Stimulated activated CD8-positive, alpha-beta memory T cell treated with anti-CD3 and anti-CD28 coated beads, Interleukin-7, amount 100 ng/mL, for 4 hours (primary cell): ENCODE measurements around the gene ZNF202.

Experiments used
- DNase-seq, 2 donors: peaks; one replicate each; pipeline ENCODE4 v3.0.0-alpha.2; 2020; ENCODE audit warnings: low read depth in 2 of 2

Gene ZNF202

GRCh38 chr11:123683428-123684170 is 57.9 kb downstream of the ZNF202 start:
- DNase-seq, result no peak

DNA sequence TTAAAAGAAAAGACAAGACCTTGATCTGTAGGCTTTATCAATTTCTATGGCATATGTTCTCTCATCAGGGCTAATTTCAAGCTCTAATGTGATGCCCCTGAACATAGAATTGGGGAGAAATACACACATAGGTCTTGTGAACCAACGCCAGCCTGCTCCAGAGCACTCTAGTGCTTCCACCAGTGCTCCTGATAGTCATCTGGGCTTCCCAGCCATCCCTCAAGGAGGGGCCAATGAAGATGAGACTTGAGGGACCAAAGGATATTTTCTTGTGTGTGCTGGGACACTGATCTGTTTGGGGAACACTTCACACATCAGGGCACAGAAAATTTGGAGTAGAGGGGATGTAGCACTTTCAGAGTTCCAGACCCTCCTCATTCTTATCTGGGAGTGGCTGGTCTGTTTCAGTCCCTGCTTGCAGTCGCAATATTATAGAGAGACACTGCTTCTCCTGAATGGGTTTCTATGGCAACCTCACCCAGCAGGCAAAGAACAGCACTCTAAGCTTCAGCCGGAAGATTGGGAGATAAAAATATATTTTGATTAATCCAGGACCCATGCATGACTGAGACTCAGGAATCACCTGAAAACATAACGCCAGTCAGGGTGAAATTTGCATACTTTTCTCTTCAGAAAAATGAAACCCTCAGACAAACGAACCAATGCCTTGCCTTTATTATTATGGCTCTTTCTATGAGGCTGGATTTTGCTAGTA is 58.6 kb downstream of the ZNF202 start:
- DNase-seq, result no peak

GRCh38 chr11:123681030-123681429 is 60.4 kb downstream of the ZNF202 start:
- no peak for DNase-seq

- DNase-seq, result no peak
These were observed 63.2 kb downstream of the ZNF202 start for GRCh38 chr11:123678246-123678645.

GRCh38 chr11:123677510-123677909 is 64.0 kb downstream of the ZNF202 start:
- DNase-seq, result no peak

GRCh38 chr11:123674297-123674696 is 67.2 kb downstream of the ZNF202 start:
- no peak for DNase-seq
